Measurements from ENCODE around the gene KRTAP10-2.

KRTAP10-2 gene

DNA sequence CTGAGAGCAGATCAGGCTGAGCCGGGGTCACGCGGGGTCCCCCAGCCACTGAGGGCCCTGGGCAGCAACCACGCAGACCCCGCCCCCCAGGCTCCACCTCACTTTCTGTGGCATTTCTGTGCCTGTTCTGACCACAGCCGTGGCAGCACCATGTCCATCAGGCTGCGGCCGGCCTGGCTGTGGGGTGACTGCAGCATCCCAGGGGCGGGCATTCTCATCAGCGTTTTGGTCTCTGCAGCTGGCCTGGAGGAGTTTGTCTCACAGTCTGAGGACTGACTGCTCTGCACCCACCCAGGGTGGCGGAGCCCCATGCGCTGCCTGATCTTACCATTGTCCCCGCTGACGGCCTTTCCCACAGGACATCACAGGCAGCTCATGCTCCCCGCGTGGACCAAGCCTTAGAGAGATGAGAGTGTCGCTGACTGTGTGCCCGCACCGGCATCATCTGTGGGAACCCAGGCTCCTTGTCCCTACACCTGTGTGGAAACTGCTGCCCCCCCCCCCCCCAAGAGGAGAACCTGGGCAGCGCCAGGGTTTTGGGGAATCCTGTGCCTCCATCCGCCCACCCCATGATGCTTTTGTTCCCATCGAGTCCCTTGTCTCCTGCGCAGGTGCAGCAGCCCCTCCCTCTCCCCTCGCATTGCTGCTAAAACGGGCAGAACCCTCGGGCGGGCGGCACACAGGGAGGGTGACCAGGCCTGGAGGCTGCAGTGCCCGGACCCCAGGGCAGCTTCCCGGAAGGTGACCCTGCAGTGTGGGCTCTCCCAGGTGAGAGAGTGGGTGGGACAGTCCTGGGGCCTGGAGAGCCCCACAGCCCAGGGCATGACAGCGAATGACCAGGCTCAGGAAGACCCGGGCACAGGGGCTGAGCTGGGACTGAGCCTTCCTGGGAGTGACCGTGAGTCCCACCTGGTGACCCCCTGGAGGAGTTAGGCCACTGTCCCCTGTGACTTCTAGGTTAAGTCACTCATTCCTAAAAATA, 13.1 kb downstream of the KRTAP10-2 start:
- DNase-seq: no peak

DNA sequence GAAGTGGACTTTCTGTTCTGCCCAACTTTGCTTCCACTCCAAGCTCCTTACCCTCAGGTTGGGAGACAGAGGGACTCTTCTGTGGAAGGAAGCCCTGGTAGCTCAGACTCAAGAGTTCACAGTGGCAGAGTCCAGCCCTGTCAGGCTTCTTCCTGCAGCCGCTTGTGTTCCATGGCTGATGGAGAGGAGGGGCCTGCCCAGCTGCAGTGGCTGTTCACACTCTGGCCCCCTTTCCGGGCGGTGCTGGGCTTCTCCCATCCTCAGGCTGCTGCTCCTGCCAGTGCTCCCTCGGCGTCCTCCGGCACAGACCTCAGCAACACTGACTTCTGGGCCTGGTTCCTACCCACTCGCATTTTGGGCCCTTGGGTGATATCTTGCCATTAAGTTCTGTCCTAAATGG, 15.3 kb downstream of the KRTAP10-2 start:
- DNase-seq: no peak

DNA sequence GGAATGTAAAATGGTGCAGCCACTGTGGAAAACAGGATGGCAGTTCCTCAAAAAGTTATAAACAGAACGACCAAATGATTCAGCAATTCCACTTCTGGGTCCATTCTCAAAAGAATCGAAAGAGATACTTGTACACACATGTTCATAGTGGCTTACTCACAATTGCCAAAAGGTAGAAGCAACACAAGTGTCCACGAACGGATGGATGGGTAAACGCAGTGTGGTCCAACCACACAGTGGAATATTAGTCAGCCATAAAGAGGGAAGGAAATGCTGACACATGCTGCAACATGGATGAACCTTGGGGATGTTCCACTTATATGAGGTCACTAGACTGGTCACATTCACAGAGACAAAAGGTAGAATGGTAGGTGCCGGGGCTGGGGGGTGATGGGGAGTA, 16.6 kb downstream of the KRTAP10-2 start:
- no peak for DNase-seq

DNA sequence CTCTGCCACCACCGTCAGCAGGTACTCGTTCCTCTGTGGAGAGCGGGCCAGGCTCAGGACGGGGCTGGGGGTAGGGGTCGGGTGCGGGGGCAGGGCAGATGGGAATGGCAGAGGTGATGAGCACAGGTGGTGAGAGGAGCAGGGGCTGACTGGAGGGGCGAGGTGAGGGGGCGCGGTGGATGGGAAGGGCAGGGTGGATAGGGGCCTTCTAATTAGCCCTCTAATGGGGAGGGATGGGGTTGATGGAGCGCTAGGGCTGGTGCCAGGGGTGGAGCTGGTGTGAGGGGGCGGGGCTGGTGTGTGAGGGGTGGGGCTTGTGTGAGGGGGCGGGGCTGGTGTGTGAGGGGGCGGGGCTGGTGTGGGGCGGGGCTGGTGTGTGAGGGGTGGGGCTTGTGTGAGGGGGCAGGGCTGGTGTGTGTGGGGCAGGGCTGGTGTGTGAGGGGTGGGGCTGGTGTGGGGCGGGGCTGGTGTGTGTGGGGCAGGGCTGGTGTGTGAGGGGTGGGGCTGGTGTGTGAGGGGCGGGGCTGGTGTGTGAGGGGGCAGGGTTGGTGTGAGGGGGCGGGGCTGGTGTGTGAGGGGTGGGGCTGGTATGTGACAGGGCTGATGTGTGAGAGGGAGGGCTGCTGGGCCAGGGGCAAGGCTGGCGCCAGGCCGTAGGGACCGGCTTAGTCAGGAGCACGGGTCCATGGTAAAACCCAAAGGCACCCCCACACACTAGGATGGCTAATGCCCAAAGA, 17.2 kb downstream of the KRTAP10-2 start:
- peak in 1 of 6 experiments; percentile 26 for DNase-seq

DNA sequence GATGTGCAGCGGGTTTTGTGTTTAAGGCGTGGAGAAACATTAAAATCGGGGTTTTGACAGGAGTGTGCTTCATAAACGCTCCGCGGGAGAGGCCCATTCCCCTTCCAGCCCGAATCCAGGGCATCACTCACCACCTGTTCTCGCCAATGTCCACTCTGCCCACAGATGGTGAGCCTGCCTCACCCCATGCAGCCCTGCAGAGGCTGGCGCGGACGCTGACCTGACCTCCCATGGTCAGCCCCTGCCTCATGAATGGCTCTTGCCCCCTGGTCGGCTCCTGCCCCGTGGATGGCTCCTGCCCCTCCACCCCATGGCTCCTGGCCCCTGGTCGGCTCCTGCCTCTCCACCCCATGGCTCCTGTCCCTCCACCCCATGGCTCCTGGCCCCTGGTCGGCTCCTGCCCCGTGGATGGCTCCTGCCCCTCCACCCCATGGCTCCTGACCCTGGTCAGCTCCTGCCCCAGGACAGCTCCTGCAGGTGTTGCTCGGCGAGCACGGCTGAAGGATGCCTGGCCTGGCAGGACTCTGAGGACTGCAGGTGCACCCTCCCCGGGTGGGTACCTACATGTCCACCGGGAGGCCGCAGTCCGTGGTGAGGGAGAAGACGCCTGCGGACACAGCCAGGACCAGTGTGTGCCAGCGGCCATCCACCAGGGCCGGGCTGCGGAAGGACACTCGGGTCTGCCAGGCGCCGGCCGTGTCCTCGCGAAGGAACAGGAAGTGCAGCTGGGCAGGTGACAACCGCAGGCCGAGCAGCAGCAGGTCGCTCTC, 18.0 kb downstream of the KRTAP10-2 start:
- no peak for DNase-seq

DNA sequence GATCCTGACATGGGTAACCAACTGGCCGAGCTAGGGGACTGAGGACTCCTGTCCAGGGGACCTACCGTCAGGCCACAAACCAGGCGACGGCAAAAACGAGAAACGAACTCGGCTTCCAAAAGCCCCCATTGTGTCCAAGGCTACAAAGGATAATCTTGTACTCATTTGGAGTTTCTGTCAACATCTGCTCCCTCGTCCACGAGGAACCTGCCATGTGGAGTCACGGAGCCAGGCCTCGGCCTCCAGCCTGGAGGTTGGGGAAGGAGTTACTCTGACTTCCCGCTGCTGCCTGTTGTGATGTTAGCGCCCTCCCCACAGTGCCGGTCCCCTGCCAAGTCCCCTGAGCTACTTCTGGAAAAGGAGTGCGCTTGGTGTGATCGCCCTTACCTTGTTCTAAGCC, 18.6 kb downstream of the KRTAP10-2 start:
- DNase-seq: no peak

DNA sequence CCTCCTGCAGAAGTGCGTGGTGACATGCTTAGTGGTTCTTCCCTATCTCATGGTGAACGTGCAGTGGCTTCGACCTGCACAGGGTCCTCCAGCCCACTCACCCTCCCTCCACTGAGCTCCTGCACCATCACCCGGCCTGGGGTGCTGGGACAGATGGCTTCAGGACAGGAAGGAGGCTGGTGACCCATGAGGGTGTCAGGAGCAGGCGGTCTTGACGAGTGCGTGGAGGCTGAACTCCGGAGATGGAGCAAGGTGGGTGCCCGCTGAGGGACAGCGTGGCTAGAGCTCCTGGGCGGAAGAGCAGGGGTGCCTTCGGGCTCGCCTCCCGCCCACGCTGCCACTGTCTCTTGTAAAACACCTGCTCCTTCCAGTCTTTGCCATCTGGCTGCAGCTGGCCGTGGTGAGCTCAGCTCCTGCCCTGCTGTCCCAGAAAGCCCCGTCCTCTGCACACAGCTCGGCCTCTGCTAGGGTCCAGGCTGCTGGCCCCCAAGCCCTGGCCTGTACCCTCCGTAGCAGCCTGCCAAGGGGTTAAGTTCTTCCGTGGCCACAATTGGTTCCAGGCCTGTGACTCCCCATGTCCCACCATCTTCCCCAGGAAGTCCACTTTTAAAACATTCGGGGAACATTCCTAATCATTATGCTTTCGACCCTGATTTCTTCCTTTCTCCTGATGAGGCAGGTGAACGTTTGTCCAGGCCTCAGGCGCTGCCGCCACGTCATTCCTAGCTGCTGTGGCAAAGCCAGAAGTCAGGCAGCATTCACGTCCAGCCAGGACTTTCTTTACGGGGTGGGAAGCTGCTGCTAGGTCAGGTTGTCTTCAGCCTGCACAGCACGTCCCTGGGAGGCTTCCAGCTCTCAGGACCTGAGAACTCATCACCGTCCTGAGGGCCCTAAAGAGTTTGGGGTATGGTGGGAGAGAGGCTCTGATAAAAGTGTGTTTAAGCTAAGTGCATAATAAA, 19.4 kb downstream of the KRTAP10-2 start:
- no peak for DNase-seq

DNA sequence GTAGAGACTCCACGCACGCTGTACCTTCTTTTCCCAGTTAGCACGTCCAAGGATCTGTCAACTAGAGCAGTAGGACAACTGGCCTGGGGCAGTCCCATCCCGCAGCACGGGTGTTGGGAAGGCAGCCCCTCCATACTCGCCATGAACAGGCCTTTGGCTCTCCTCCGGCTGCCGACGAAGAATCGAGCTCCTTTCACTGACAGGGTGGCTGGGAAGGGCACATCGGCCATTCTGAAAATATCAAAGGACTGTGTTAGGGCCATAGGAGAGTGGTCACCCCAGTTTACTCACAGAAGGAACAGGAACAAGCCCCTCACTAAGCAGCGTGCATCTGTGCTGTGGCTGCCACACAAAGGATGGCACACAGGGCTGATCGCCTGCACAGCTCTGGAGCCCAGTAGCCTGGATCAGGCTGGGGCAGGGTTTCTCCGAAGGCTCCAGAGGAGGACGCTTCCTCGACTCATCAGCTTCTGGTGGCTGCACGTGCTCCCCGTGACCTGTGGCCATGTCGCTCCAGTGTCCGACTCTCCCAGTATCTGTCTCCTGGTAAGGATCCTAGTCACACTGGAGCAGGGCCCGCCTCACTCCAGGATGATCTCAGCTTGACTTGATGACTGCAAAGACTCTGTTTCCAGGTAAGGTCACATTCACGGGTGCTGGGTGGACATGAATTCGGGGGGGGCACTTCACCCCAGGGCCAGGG, 20.3 kb downstream of the KRTAP10-2 start:
- no peak for DNase-seq

DNA sequence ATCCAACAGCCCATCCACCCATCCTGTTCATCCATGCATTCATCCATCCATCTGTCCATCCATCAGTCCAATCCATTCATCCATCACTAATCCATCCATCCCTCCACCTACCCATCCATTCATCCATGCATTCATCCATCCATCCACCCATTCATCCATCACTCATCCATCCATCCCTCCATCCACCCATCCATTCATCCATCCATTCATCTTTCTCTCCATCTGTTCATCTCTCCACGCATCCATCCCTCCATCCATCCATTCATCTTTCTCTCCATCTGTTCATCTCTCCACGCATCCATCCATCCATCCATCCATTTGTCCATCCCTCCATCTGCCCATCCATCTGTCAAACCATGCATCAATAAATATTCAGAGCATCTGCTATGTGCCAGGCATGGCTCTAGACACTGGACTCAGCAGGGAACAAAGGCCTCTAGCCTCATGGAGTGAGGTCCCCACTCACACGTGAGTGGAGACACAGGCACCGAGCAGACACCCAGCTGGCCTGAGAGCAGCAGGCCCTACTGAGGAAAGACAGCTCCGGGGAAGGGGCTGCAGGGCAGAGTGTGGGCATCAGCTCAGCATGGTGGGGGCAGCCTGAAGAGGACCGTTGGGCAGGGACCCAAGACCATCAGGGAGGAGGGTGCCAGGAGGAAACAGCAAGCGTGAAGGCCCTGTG, 20.9 kb downstream of the KRTAP10-2 start:
- no peak for DNase-seq

DNA sequence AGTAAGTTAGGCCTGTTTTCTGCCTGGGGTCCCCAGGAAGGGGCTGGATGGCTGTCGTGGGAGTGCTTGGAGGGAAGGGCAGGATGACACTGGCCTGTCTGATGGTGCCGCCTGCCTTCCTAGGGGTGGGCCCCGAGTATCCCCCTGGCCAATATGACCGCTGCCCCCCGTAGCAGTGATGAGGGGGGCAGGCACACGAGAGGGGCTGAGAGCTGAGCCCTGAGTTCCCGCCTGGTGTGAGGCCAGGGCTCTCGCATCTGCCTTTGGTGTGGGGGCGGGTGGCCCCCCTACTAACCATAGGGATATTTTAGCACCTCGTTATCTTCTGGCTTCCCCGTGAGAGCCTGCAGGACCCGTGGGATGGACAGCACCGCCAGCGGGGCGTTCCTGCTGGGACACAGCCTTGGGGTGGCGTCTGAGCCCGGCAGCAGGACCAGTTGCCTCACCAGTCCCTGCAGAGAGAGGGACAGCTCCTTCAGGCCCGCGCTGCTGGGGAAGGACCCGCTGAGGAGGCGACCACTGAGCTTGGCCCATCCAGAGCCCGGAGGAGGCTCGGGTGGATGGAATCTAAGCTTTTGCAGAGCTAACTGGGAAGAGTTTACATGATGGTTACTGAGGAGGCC, 21.7 kb downstream of the KRTAP10-2 start:
- no peak for DNase-seq

DNA sequence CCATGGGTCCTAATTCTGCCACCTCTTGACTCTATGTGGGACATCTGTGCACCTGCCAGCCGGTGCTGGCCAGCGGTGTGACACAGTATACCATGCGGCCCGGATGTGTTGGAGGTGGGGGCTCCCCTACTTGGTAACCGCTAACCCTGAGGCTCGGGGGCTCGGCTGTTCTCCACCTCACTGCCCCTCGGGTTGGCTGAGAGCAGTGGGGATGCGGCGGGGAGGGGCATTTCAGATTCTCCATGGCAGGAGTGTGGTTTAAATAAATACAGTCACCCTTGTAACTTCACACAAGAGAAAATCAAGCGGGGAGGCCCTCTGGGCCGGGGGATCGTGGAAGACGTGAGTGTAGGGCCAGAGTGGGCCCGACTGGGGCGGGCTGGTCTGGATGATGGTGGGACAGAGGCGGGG, 22.3 kb downstream of the KRTAP10-2 start:
- no peak for DNase-seq

DNA sequence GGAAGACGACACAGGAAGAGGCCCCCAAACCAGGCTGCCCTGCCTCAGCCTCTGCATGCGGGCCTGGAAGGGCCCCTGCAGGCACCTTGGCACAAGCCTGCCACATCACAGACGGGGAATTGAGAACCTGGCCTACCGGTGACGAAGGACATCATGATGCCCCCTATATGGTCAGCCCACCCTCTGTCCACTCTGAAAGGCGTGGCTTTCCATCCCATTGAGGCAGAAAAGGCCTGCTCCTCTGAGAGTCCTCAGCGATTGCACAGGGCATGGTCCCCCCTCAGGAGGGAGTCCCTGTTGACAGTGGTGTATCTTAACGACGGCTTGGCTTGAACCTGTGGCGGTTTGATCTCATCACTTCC, 22.7 kb downstream of the KRTAP10-2 start:
- no peak for DNase-seq

DNA sequence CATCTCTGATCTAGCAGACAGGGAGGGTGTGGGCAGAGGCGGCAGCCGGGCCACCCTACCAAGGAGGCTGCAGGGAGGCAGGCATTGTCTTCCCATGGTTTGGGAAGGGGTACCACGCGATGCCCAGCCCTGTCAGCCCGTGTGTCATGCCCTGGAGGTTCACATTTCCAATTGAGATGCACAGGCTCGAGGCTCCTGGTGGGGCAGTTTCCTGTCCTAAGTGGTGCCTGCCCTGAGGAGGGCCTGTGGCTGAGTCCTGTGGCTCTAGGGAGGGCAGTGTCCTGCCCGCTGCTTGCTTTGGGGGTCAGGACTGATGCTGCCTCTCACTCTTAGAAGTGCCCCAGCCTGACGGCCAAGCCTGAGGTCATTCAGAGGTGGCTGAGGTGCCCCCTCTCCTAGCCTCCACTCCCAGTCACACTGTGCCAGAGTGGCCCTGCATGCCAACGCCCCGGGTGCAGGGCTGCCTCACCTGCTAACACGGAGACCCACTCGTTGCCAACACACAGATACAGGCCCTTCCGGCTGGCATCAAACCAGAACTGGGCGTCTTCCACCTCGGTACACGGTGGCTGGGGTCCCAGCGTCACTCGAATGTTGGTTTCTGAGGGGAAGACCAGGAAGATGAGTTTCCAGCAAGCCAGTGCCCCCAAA, 23.2 kb downstream of the KRTAP10-2 start:
- no peak for DNase-seq

DNA sequence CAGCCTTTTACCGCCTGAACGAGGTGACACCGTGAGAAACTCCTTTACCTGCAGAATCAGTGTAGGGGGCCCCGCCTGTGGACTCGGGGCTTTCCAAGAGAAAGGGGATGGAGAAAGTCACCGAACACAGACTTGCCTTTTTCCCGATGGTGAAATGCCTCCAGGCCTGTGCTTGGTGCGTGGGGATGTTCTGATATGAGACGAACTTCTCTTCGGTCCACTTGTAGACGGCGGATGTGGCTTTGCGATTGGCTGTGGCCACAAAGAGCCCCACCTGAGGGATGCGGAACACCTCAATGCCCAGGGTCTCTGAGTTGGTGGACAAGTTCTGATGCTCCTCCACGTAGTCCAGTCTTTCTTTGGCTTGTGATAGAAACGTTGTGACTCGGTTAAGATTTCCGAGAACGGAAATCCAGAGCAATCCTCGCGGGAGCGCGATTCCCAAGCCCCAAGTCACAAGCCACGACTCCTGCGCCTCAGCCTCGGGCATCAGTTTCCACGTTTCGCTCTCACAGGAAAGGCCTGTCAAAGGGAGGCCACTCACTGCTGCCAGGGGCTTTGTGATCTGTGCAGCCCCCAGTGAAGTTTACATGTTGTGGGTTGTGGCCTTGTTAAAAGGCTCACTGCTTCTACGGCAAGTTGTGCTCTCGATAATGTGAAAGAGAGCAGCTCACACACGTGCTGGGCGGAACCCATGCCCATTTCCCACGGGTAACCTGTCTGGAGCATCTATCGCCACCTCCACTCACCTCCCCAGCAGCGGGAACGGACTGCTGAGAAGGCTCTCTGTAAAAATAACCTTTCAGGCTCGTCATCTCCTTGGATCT, 23.9 kb downstream of the KRTAP10-2 start:
- DNase-seq: no peak

DNA sequence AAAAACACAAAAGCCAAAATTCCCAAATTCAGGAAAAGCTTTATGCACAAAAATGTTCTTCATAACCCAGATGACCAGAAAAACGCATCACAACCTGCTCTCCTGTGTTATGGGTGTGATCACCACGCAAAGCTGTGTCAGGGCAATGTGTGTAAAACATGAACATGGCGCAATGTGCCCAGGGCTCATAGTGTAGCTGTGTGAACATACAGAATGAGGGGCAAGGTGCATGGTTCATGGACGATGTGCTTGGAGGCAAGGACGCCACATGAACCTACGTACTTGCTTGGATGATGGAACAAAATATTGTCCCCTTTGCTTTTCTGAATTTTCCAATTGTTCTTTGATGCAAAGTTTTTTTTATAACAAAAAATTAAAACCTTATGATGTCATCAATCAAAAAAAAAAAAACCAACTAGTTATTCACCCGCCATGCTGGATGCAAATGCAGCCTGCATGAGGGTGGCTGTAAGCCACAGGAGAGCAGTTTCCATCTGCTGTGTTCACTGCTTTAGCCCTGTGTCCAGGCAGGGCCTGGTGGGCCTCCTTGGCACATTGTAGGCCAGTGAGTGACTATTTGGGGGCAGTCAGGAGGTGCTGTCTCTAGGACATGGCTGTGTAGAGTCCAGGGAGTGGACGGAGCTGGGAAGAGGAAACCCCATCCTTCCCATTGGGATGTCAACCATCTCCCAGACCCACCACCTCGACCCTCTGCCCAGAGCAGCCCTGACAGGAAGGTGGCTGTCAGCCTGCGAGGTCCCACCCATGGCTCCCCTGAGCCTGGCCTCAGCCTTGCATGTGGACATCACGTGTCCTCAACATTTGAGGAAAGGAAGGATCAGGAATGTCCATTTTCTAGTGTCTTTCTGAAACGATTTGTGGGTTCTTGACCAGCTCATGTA, 25.0 kb downstream of the KRTAP10-2 start:
- DNase-seq: no peak

DNA sequence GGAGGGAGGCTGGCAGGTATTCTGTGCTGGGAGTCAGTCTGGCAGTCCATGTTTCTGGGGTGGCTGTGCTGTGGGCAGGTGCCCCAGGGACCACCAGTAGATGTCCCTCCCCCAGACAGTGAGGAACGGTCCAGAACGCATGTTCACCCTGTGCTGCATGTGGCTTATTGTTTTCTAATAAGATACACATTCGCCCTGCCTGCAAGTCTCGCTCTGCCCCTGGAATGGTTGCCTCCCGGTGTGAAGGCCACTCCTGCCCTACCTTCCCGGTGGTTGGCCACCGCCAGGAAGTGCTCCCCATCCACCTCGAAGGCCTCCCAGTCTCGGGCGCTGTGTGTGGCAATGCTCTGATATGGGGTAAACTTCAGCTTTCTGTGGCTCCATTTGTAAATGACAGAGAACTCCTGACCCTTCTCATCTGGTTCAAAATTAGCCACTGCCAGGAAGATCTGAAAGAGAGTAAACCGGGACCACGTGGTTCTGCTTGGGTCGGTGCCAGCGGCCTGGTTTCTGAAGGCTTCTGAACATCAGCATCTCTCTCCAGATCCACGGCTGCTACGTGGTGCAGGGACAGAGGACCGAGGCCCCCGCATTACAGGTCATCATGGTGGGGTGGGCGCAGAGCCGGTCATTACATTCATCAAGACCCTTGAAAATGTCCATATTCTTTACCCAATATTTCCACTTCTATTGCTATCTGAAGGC, 25.8 kb downstream of the KRTAP10-2 start:
- DNase-seq: no peak
